Fibroblast of skin of back (primary cell): ENCODE results near the gene ODF2L.
A peak's percentile ranks its signal among the peaks of the same experiment; 100 is the strongest.
"Not testable (repeated sequence)": the region's sequence is repeated elsewhere in the genome, so short reads cannot be mapped to it uniquely, and the experiment has no call there.

Source experiments
- DNase-seq: peaks from one replicate; pipeline ENCODE4 v3.0.0-alpha.2; 2013

The ODF2L gene

GRCh38 chr1:86382878-86383277, 13.2 kb downstream of the ODF2L start:
- no peak for DNase-seq

GRCh38 chr1:86381223-86381622, 14.9 kb downstream of the ODF2L start:
- no peak for DNase-seq

- DNase-seq, result peak; percentile 71
Measured at GRCh38 chr1:86380257-86380861, 15.8 kb downstream of the ODF2L start.

- no peak for DNase-seq
Measured at GRCh38 chr1:86378813-86379212, 17.3 kb downstream of the ODF2L start.

GRCh38 chr1:86377341-86377740, 18.8 kb downstream of the ODF2L start:
- no peak for DNase-seq

GRCh38 chr1:86375688-86376087, 20.4 kb downstream of the ODF2L start:
- DNase-seq, result peak; percentile 64

GRCh38 chr1:86370601-86371022, 25.5 kb downstream of the ODF2L start:
- DNase-seq, result peak; percentile 52

GRCh38 chr1:86365896-86366295, 30.2 kb downstream of the ODF2L start:
- DNase-seq, result no peak

GRCh38 chr1:86362807-86363206, 33.3 kb downstream of the ODF2L start:
- DNase-seq, result no peak

GRCh38 chr1:86357796-86358195, 38.3 kb downstream of the ODF2L start:
- DNase-seq, result no peak

GRCh38 chr1:86356247-86356646, 39.9 kb downstream of the ODF2L start:
- peak; percentile 19 for DNase-seq

GRCh38 chr1:86352086-86352485, 44.0 kb downstream of the ODF2L start:
- DNase-seq, result no peak

GRCh38 chr1:86350230-86350629, 45.9 kb downstream of the ODF2L start:
- DNase-seq, result not testable (repeated sequence)

GRCh38 chr1:86346388-86346787, 49.7 kb downstream of the ODF2L start:
- no peak for DNase-seq

- DNase-seq, result no peak
Measured at GRCh38 chr1:86345042-86345441, 51.1 kb downstream of the ODF2L start.

- DNase-seq, result no peak
Measured at GRCh38 chr1:86339906-86340305, 56.2 kb downstream of the ODF2L start.

GRCh38 chr1:86339014-86339812, 56.9 kb downstream of the ODF2L start:
- DNase-seq, result no peak

- DNase-seq, result no peak
Measured at GRCh38 chr1:86335916-86336315, 60.2 kb downstream of the ODF2L start.

GRCh38 chr1:86325264-86325663, 70.9 kb downstream of the ODF2L start:
- DNase-seq, result no peak

- DNase-seq, result no peak
Measured at GRCh38 chr1:86324130-86324822, 71.8 kb downstream of the ODF2L start.

- DNase-seq, result no peak
Measured at GRCh38 chr1:86322241-86322640, 73.9 kb downstream of the ODF2L start.

GRCh38 chr1:86318436-86318835, 77.7 kb downstream of the ODF2L start:
- DNase-seq, result no peak

- DNase-seq, result no peak
Measured at GRCh38 chr1:86317926-86318325, 78.2 kb downstream of the ODF2L start.

- DNase-seq, result no peak
Measured at GRCh38 chr1:86305731-86306130, 90.4 kb downstream of the ODF2L start.
